MCF 10A (cell line): ENCODE results near the gene UCP2. TPM values are rescaled to one million over a fixed set of nuclear protein-coding genes. Genes with fewer than 3 reads are reported as not detected.

ENCODE experiments used
- BruUV-seq: library from RNA; stranded (reverse); fragments of 400-500 nt; replicated peaks from 2 replicates; lab custom pipeline; 2021; lab: Mats Ljungman, UMichigan
- CTCF ChIA-PET: fragments of 300-600 bp; sonication (Branson Sonifier 250); formaldehyde crosslinking; extraction: SDS; loops from one replicate; lab custom pipeline; 2021; ENCODE audit warnings: antibody characterized with exemption, inconsistent platforms; lab: Yijun Ruan, JAX
- POLR2A ChIA-PET: fragments of 300-600, 350-650 bp; sonication (Branson Sonifier 250); formaldehyde crosslinking; extraction: SDS; loops from one replicate; lab custom pipeline; 2020; ENCODE audit warnings: antibody characterized with exemption, inconsistent platforms; lab: Yijun Ruan, JAX
- DNase-seq: peaks from one replicate; pipeline ENCODE4 v3.0.0-alpha.2; 2018; ENCODE audit not compliant: unreplicated experiment
- H3K27ac Mint-ChIP-seq: one replicate; pipeline ENCODE4 v1.8.0; 2022; ENCODE audit warnings: mild to moderate bottlenecking, low read depth, mixed read lengths; ENCODE audit not compliant: unreplicated experiment
- H3K27me3 Mint-ChIP-seq: one replicate; pipeline ENCODE4 v1.8.0; 2022; ENCODE audit warnings: mixed read lengths; ENCODE audit not compliant: insufficient read depth, unreplicated experiment
- H3K36me3 Mint-ChIP-seq: one replicate; pipeline ENCODE4 v1.8.0; 2022; ENCODE audit warnings: mild to moderate bottlenecking, moderate library complexity, mixed read lengths; ENCODE audit not compliant: insufficient read depth, unreplicated experiment
- H3K4me1 Mint-ChIP-seq: one replicate; pipeline ENCODE4 v1.8.0; 2022; ENCODE audit warnings: mixed read lengths; ENCODE audit not compliant: insufficient read depth, unreplicated experiment
- H3K4me3 Mint-ChIP-seq: one replicate; pipeline ENCODE4 v1.8.0; 2022; ENCODE audit warnings: mild to moderate bottlenecking, moderate library complexity, mixed read lengths; ENCODE audit not compliant: unreplicated experiment
- H3K9me3 Mint-ChIP-seq: one replicate; pipeline ENCODE4 v1.8.0; 2022; ENCODE audit warnings: mixed read lengths; ENCODE audit not compliant: unreplicated experiment
- CTCF ChIP-seq: fragments of 200-600 bp; IDR thresholded peaks from one replicate; pipeline ENCODE4 v1.8.0; 2022; ENCODE audit warnings: antibody characterized with exemption, mild to moderate bottlenecking; ENCODE audit not compliant: unreplicated experiment
- intact Hi-C: fragments of 100-400 bp; cut with micrococcal nuclease; formaldehyde crosslinking; loops from 2 replicates; pipeline ENCODE4 v1.14.1; 2022
- total RNA-seq: library from RNA; stranded (reverse); gene quantifications from 2 replicates; pipeline ENCODE4 v1.2.3, GENCODE V29; 2022

UCP2 gene
- total RNA-seq, 1 experiment from 2014 or later, result not detected

GRCh38 chr11:73965076-73965763 lies 17.4 kb downstream of the UCP2 start:
- Mint-ChIP-seq H3K9me3 (no peaks in the 10 kb centered on the region), H3K4me1 (peaks cover 7% of the 10 kb centered on the region), H3K4me3 (no peak overlapping the region), H3K27me3 (peaks cover 8% of the 10 kb centered on the region), H3K27ac (no peak overlapping the region), H3K36me3 (no peaks in the 10 kb centered on the region)
- intact Hi-C loops, result loop anchor here (2.0 kb wide), 1 partner anchor 126 kb away; no protein-coding TSS in a partner anchor
- ChIA-PET POLR2A (interaction anchor here (1.1 kb wide), 1 partner anchor 483 kb away, joined by 3 read pairs; no protein-coding TSS in a partner anchor), CTCF (interaction anchor here (0.6 to 1.7 kb wide), 8 partner anchors 47 to 478 kb away, joined by 3 to 7 read pairs (median 4); no protein-coding TSS in a partner anchor)
- no peak for DNase-seq
- TF ChIP-seq CTCF, result no peak
- BruUV-seq, result no TSS peak

GRCh38 chr11:73963861-73964260 lies 18.8 kb downstream of the UCP2 start:
- POLR2A ChIA-PET, result interaction anchor here (0.7 to 1.1 kb wide), 3 partner anchors 31 to 484 kb away, joined by 3 read pairs; no protein-coding TSS in a partner anchor
- Mint-ChIP-seq H3K36me3 (no peaks in the 10 kb centered on the region), H3K27me3 (peaks cover 8% of the 10 kb centered on the region), H3K9me3 (no peaks in the 10 kb centered on the region), H3K4me3 (no peak overlapping the region), H3K4me1 (peaks cover 7% of the 10 kb centered on the region), H3K27ac (no peak overlapping the region)
- intact Hi-C loops, result loop anchor here (1.0 to 5.0 kb wide), 5 partner anchors 127 to 608 kb away; partner anchors contain the start of genes C2CD3 and PPME1
- no peak for TF ChIP-seq CTCF
- CTCF ChIA-PET, result interaction anchor here (0.6 to 1.7 kb wide), 27 partner anchors 9 to 511 kb away, joined by 3 to 9 read pairs (median 4); partner anchors contain the start of gene DNAJB13
- DNase-seq, result no peak
- BruUV-seq, result no TSS peak

- intact Hi-C loops, result loop anchor here (5.0 kb wide), 1 partner anchor 610 kb away; no protein-coding TSS in a partner anchor
- ChIA-PET POLR2A (no interaction called here), CTCF (interaction anchor here (0.6 to 0.7 kb wide), 2 partner anchors 51 to 61 kb away, joined by 4 read pairs; no protein-coding TSS in a partner anchor)
- no peak for TF ChIP-seq CTCF
- H3K9me3 Mint-ChIP-seq, result no peaks in the 10 kb centered on the region
- H3K27ac Mint-ChIP-seq, result no peak overlapping the region
- no peak overlapping the region for H3K4me3 Mint-ChIP-seq
- H3K27me3 Mint-ChIP-seq, result peaks cover 8% of the 10 kb centered on the region
- DNase-seq, result no peak
- H3K36me3 Mint-ChIP-seq, result no peaks in the 10 kb centered on the region
- BruUV-seq, result no TSS peak
- peaks cover 7% of the 10 kb centered on the region for H3K4me1 Mint-ChIP-seq
These were observed 20.4 kb downstream of the UCP2 start for GRCh38 chr11:73962101-73962705.

GRCh38 chr11:73961321-73961720 lies 21.3 kb downstream of the UCP2 start:
- ChIA-PET CTCF (interaction anchor here (0.5 to 0.8 kb wide), 4 partner anchors 13 to 609 kb away, joined by 3 to 4 read pairs (median 3); no protein-coding TSS in a partner anchor), POLR2A (no interaction called here)
- BruUV-seq, result no TSS peak
- Mint-ChIP-seq H3K4me1 (peaks cover 9% of the 10 kb centered on the region), H3K27ac (no peak overlapping the region), H3K9me3 (no peaks in the 10 kb centered on the region), H3K4me3 (no peak overlapping the region), H3K27me3 (peaks cover 8% of the 10 kb centered on the region), H3K36me3 (no peaks in the 10 kb centered on the region)
- intact Hi-C loops, result loop anchor here (5.0 kb wide), 1 partner anchor 611 kb away; no protein-coding TSS in a partner anchor
- DNase-seq, result no peak
- TF ChIP-seq CTCF, result no peak
